Measurements from ENCODE around the gene ELP6.
"Not testable (repeated sequence)": the region's sequence is repeated elsewhere in the genome, so short reads cannot be mapped to it uniquely, and the experiment has no call there.

The ELP6 gene

GRCh38 chr3:47505267-47505666 lies 8.2 kb downstream of the ELP6 start:
- not testable (repeated sequence) for DNase-seq

DNA sequence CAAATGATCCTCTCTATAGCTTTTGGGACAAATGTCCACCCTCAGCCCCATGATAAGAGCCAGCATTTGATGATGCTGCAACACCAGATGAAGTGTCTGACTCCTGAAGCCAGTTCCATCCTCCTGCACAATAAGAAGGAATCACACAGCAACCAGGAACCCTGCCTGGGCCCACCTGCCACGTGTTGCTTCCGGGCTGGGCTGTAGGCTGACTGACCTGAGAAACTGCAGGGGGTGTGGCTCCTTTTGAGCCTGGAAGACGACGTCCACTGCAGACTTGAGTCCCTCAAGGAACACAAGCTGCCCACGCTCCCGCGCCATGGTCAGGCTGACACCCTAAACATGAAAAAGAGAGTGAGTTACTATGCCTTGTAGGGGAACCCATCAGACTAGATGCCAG lies 9.4 kb downstream of the ELP6 start:
- DNase-seq = no peak

GRCh38 chr3:47503033-47503432 lies 10.5 kb downstream of the ELP6 start:
- DNase-seq = no peak

GRCh38 chr3:47496892-47497291 lies 16.6 kb downstream of the ELP6 start:
- DNase-seq = no peak

GRCh38 chr3:47495886-47496285 lies 17.6 kb downstream of the ELP6 start:
- no peak for DNase-seq

- no peak for DNase-seq
Measured at GRCh38 chr3:47495111-47495510, 18.4 kb downstream of the ELP6 start.

- DNase-seq = no peak
Measured at GRCh38 chr3:47491777-47492176, 21.7 kb downstream of the ELP6 start.

- DNase-seq = no peak
Measured at GRCh38 chr3:47491186-47491585, 22.3 kb downstream of the ELP6 start.

DNA sequence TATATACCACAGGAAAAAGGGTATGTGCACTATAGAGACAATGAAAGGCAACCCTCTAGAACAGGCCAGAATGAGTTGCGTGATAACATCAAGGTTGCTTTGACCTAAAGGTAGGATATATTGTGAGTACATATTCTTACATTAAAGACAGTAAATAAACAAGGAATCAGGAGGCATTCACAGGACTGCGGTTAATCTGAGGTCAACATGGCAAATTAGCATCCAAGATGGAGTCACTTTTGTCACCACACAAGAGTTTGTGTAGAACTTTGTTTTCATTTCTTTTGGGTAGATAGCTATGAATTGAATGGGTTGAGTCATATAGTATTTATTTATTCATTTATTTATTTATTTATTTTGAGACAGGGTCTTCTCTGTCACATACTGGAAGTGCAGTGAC lies 26.2 kb downstream of the ELP6 start:
- DNase-seq = no peak

DNA sequence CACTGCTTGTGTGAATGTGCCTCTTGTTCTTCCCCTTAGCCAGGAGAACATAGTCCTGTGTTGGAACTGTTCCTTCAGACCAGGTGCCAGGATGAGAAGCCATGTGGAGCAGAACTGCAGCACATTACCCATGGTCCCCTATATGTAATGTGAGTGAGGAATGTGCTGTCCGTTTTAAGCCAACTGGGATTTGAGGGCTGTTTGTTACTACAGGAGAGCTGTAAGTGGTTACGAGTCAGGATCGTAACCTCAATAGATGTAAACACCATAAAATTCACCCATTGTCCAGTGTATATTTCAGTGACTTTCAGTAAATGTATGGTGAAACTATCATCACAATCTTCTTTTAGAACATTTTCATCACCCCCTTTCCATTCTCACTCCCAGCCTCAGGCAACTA lies 27.7 kb downstream of the ELP6 start:
- no peak for DNase-seq

DNA sequence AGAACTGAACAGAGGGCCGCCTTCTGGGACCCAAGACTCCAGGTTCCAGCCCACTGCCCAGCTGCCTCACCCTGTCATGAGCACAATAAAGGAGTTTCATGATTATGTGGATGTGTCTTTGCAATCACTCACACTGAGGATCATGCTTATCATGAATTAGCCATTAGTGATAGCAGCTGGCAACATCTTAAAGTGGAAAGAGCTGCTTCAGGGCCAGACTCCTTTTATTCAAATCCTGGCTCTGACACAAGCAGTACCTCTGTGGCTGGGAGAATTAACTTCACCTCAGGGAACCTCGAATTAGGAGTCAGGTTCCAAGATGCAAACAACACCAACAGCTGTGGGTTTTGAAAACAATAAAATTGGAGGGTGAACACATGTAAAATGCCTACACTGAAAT lies 31.1 kb downstream of the ELP6 start:
- peak; percentile 23 for DNase-seq

GRCh38 chr3:47481763-47482162 lies 31.7 kb downstream of the ELP6 start:
- not testable (repeated sequence) for DNase-seq

GRCh38 chr3:47480267-47480666 lies 33.2 kb downstream of the ELP6 start:
- not testable (repeated sequence) for DNase-seq

GRCh38 chr3:47479826-47480160 lies 33.7 kb downstream of the ELP6 start:
- DNase-seq = no peak

DNA sequence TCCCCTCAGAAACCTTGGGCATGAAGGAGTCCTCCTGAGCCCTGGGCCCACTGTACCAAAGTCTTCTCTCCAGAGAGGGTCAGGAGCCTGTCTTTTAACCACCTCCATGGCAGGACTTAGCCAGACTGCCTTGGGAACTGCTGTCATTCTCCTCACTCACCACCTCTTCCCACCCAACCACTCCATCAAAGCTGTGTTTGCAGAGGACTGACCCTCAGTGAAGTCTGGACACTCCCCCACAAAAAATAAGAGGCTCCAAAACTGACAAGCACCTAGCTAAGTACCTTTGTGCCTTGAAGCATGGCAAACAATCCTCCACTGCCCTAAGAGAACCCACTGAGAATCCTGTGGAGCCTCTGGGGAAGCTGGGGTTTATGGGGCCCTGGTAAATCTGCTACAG lies 35.5 kb downstream of the ELP6 start:
- DNase-seq = no peak

- DNase-seq = no peak
Measured at GRCh38 chr3:47476644-47477199, 36.8 kb downstream of the ELP6 start.

DNA sequence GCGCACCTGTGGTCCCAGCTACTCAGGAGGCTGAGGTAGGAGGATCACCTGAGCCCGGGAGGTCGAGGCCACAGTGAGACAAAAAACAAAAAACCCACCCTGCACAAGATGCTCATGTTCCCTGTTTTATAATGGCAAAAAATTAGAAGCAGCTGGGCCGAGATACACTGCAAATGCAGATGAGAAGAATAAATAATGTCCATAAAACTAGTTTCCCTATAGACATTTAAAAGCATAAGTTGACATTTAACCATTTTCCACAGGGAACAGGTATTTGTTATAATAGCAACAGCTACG lies 37.2 kb downstream of the ELP6 start:
- no peak for DNase-seq

GRCh38 chr3:47475570-47476329 lies 37.8 kb downstream of the ELP6 start, which contains the start of gene SCAP:
SCAP (minus strand) TSS chr3:47475941; CDS start chr3:47442993, 32,948 bp downstream.
- peak; percentile 57 for DNase-seq

GRCh38 chr3:47475029-47475569 lies 38.4 kb downstream of the ELP6 start:
- DNase-seq = no peak

DNA sequence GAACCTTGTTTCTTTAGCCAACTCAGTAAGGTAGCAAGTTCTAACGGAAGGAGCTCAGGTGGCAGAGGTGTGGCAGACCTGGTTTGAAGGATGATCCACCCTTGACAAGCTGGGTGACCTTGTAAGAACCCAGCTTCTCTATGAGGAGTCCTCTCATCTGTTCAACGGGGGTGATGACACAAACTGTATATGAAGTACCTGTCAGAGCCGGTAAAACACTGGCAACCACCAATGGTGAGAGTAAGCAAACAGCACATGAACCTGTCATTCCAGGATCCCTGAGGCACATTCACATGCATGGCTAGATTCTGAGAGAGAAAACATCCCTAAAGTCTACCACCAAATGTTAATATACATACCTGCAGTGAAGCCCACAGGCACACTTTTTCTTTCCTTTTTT lies 40.1 kb downstream of the ELP6 start:
- DNase-seq = no peak

DNA sequence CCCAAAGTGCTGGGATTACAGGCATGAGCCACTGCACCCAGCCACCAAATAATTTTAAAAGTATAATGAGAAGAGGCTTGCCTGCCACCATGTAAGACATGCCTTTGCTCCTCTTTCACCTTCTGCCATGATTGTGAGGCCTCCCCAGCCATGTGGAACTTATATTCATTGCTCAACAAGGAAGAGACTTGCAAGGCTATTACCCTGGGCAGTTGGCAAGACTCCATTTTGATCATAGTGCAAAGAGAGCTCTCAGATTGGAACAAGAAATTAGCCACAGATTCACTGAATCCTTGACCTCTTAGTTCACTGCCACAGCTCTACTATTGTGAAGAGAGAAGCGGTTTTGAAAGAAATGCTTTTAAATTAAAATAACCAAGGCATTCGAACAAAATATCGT lies 43.9 kb downstream of the ELP6 start:
- DNase-seq = no peak

DNA sequence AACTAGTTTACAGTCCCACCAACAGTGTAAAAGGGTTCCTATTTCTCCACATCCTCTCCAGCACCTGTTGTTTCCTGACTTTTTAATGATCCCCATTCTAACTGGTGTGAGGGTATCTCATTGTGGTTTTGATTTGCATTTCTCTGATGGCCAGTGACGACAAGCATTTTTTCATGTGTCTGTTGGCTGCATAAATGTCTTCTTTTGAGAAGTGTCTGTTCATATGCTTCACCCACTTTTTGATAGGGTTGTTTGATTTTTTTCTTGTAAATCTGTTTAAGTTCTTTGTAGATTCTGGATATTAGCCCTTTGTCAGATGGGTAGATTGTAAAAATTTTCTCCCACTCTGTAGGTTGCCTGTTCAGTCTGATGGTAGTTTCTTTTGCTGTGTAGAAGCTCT lies 45.2 kb downstream of the ELP6 start:
- DNase-seq = not testable (repeated sequence)

DNA sequence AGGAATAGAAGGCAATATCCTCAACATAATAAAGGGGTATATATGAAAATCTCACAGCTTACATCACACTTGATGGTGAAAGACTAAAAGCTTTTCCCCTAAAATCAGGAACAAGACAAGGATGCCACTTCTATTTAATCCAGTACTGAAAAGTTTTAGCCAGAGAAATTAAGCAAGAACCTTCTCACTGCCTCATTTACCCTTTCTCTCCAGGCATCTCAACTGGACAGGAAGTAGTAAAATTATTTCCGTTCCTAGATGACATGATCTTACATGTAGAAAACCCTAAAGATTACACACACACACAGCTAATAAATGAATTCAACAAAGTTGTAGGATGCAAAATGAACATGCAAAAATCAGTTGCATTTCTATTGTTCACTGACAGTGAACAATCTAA lies 48.9 kb downstream of the ELP6 start:
- no peak for DNase-seq

- DNase-seq = not testable (repeated sequence)
Measured at GRCh38 chr3:47459534-47460085, 53.9 kb downstream of the ELP6 start.

GRCh38 chr3:47456984-47457383 lies 56.5 kb downstream of the ELP6 start:
- no peak for DNase-seq

Measured in NCI-H2107 (cell line).